ENCODE data around the gene PSKH1.

DNA sequence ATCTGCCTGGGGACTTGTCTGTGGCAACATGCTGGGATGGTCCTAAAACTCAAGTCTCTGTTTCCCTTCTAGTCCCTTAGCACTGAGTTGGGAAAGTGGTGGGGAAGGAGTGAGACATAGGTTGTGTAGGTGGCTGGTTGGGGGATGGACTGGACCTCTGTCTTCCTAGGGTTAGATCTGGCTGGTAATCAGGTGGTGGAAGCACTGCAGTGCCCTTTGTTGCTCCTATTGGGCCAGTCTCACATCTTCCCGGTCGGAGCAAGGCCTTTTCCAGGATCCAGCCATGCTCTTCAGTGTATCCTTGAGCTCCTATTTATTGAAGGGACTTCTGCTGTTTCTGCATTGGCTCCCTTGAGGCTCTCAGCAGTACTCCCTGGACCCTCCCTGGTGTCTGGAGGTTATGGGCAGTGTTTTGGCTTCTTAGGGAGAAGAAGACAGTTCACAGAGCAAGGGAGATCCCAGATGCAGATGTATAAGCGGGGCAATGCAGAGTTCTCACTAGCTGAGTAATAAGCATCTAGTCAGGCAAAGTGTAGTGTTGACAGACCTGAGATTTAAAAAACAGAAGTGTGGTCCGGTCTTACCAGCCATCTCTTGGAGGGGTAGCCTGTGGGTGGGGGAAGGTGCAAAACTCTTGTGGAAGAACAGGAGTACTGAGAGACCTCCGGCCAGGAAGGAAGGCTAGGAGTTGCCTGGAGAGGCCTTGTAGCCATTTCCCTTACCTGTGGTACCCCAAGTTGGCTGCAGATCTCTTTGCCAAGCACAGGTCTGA lies 47.6 kb upstream of the PSKH1 start:
- TF ChIP-seq CTCF (optimal IDR thresholded peaks at IDR 0.05 in 1 of 3, IDR thresholded peaks at IDR 0.05 in 1 of 3, conservative IDR thresholded peaks at IDR 0.05 in 1 of 3; ENCODE audit: extremely low read depth in 1 of 3, insufficient read depth in 2 of 3, low read length in 3 of 3): no peak
- no peak for TF ChIP-seq EZH2 (IDR thresholded peaks at IDR 0.05; ENCODE audit: low read length)

Data from keratinocyte (primary cell).